Neuronal stem cell (in vitro differentiated cells): Measurements from ENCODE around the gene NRGN.
A peak's percentile ranks its signal among the peaks of the same experiment; 100 is the strongest.

Source experiments
- DNase-seq: peaks from one replicate; pipeline ENCODE4 v3.0.0-alpha.2; 2013; ENCODE audit warnings: low spot score
- H2AFZ ChIP-seq: one replicate; pipeline ENCODE4 v1.6.1; 2013; ENCODE audit warnings: mild to moderate bottlenecking, low read length, inconsistent platforms
- H2AK5ac ChIP-seq: 2 replicates; pipeline ENCODE4 v1.6.1; 2013; ENCODE audit warnings: low read depth, mild to moderate bottlenecking, inconsistent platforms, low read length, moderate library complexity, mixed read lengths
- H2BK120ac ChIP-seq: 2 replicates; pipeline ENCODE4 v1.6.1; 2013; ENCODE audit warnings: low read depth, mild to moderate bottlenecking, inconsistent platforms, low read length, moderate library complexity, mixed read lengths
- H2BK12ac ChIP-seq: one replicate; pipeline ENCODE4 v1.6.1; 2013; ENCODE audit warnings: low read length, inconsistent platforms
- H2BK15ac ChIP-seq: 2 replicates; pipeline ENCODE4 v1.6.1; 2013; ENCODE audit warnings: mild to moderate bottlenecking, low read length, inconsistent platforms, mixed read lengths
- H2BK5ac ChIP-seq: one replicate; pipeline ENCODE4 v1.6.1; 2013; ENCODE audit warnings: inconsistent platforms, mild to moderate bottlenecking, low read length, moderate library complexity
- H3K14ac ChIP-seq: one replicate; pipeline ENCODE4 v1.6.1; 2013; ENCODE audit warnings: low read length, inconsistent platforms
- H3K18ac ChIP-seq: 2 replicates; pipeline ENCODE4 v1.6.1; 2013; ENCODE audit warnings: low read length, inconsistent platforms
- H3K23ac ChIP-seq: 2 replicates; pipeline ENCODE4 v1.6.1; 2013; ENCODE audit warnings: low read depth, mild to moderate bottlenecking, mixed read lengths, low read length, inconsistent platforms; ENCODE audit not compliant: poor library complexity
- H3K27ac ChIP-seq: replicated peaks from 3 replicates; pipeline ENCODE4 v1.5.1; 2013; ENCODE audit warnings: low read length, inconsistent platforms
- H3K27me3 ChIP-seq, 3 experiments: 2 replicates each; pipeline ENCODE4 v1.6.1; 2013; ENCODE audit warnings: low read length in 3 of 3, mild to moderate bottlenecking in 2 of 3, inconsistent platforms in 1 of 3, low read depth in 1 of 3, mixed read lengths in 1 of 3, moderate library complexity in 1 of 3; ENCODE audit not compliant: control insufficient read depth in 3 of 3, insufficient read depth in 3 of 3
- H3K36me3 ChIP-seq, 2 donors: replicated peaks in 1 of 2; 2 replicates each; pipeline ENCODE4 v1.6.1; 2013; ENCODE audit warnings: low read length in 2 of 2; ENCODE audit not compliant: control insufficient read depth in 2 of 2, insufficient read depth in 2 of 2
- H3K4ac ChIP-seq: 2 replicates; pipeline ENCODE4 v1.6.1; 2013; ENCODE audit warnings: inconsistent platforms, mild to moderate bottlenecking, low read length, moderate library complexity
- H3K4me1 ChIP-seq, 2 donors: 1 replicate in 1 of 2; 2 replicates in 1 of 2; pipeline ENCODE4 v1.6.1; 2013; ENCODE audit warnings: low read length in 2 of 2, low read depth in 1 of 2; ENCODE audit not compliant: control insufficient read depth in 2 of 2, insufficient read depth in 1 of 2
- H3K4me2 ChIP-seq: one replicate; pipeline ENCODE4 v1.6.1; 2013; ENCODE audit warnings: mild to moderate bottlenecking, low read length, inconsistent platforms; ENCODE audit not compliant: insufficient read depth, poor library complexity, severe bottlenecking
- H3K4me3 ChIP-seq, 2 donors: 2 replicates each; pipeline ENCODE4 v1.5.1; 2013; ENCODE audit warnings: low read length in 2 of 2, mild to moderate bottlenecking in 2 of 2, inconsistent platforms in 1 of 2, moderate library complexity in 1 of 2
- H3K79me1 ChIP-seq: one replicate; pipeline ENCODE4 v1.6.1; 2013; ENCODE audit warnings: low read depth, mild to moderate bottlenecking, inconsistent platforms, low read length, moderate library complexity
- H3K9ac ChIP-seq: one replicate; pipeline ENCODE4 v1.6.1; 2013; ENCODE audit warnings: mild to moderate bottlenecking, low read depth, low read length, inconsistent platforms; ENCODE audit not compliant: poor library complexity
- H3K9me3 ChIP-seq, 2 donors: replicated peaks in 1 of 2; 2 replicates each; pipeline versions ENCODE3 to v1.6.1; 2013; ENCODE audit warnings: low read length in 2 of 2, mild to moderate bottlenecking in 2 of 2, inconsistent platforms in 1 of 2, low read depth in 1 of 2, mixed read lengths in 1 of 2, moderate library complexity in 1 of 2; ENCODE audit not compliant: control insufficient read depth in 2 of 2, insufficient read depth in 1 of 2
- H4K8ac ChIP-seq: one replicate; pipeline ENCODE4 v1.6.1; 2013; ENCODE audit warnings: low read depth, mild to moderate bottlenecking, inconsistent platforms, low read length, moderate library complexity
- H4K91ac ChIP-seq: one replicate; pipeline ENCODE4 v1.6.1; 2013; ENCODE audit warnings: low read length, low read depth, mild to moderate bottlenecking, inconsistent platforms; ENCODE audit not compliant: poor library complexity
- WGBS, 2 donors: extraction: QIAGEN DNeasy Blood & Tissue Kit; methylation state at CpG; one replicate each; pipeline ENCODE4 v1.1.7; 2013; ENCODE audit warnings: missing lambda C conversion rate in 2 of 2, mixed read lengths in 1 of 2; ENCODE audit not compliant: insufficient read length in 2 of 2, insufficient replicate concordance in 1 of 2; ENCODE audit errors: extremely low coverage in 2 of 2; 5-methylcytosine and 5-hydroxymethylcytosine counted together

The NRGN gene

GRCh38 chr11:124791626-124792341 is 52.0 kb downstream of the NRGN start:
- no peak overlapping the region for H3K4me3 ChIP-seq
- H3K4me1 ChIP-seq, result peaks cover 10% of the 10 kb centered on the region in 2 donors
- H3K18ac ChIP-seq, result no peak overlapping the region
- no peak overlapping the region for H2BK15ac ChIP-seq
- no peak overlapping the region for H3K4ac ChIP-seq
- H3K14ac ChIP-seq, result no peak overlapping the region
- no peak overlapping the region for H2BK12ac ChIP-seq
- peaks cover 0 to 23% of the 10 kb centered on the region in 2 donors for H3K36me3 ChIP-seq
- H3K23ac ChIP-seq, result no peak overlapping the region
- no peaks in the 10 kb centered on the region for H3K9me3 ChIP-seq
- H2AFZ ChIP-seq, result no peak overlapping the region
- no CpG with 5 or more reads among the region's 4 CpGs for WGBS, 2 donors
- peak overlapping the region; percentile 34 for H3K9ac ChIP-seq
- DNase-seq, result no peak
- H3K4me2 ChIP-seq, result no peak overlapping the region
- no peak overlapping the region for H2BK5ac ChIP-seq
- no peak overlapping the region for H4K8ac ChIP-seq
- H4K91ac ChIP-seq, result no peak overlapping the region
- H3K79me1 ChIP-seq, result peaks cover 2% of the 10 kb centered on the region
- no peak overlapping the region for H2BK120ac ChIP-seq
- H3K27ac ChIP-seq, result no peak overlapping the region
- no peak overlapping the region for H2AK5ac ChIP-seq
- H3K27me3 ChIP-seq, result no peaks in the 10 kb centered on the region

- Histone ChIP-seq H3K4me3 (no peak overlapping the region), H3K18ac (no peak overlapping the region), H2BK5ac (no peak overlapping the region), H3K9ac (no peak overlapping the region), H2AK5ac (no peak overlapping the region), H3K79me1 (peaks cover 2% of the 10 kb centered on the region), H3K4me2 (peak overlapping the region; percentile 4), H3K4me1 (peaks cover 10 to 18% of the 10 kb centered on the region in 2 donors), H2BK12ac (no peak overlapping the region), H4K91ac (no peak overlapping the region), H3K27me3 (no peaks in the 10 kb centered on the region), H3K23ac (no peak overlapping the region), H2AFZ (no peak overlapping the region), H3K36me3 (peaks cover 2 to 30% of the 10 kb centered on the region in 2 donors), H4K8ac (no peak overlapping the region), H3K27ac (no peak overlapping the region), H3K4ac (no peak overlapping the region), H2BK15ac (no peak overlapping the region), H3K9me3 (no peaks in the 10 kb centered on the region), H2BK120ac (no peak overlapping the region), H3K14ac (no peak overlapping the region)
- no CpG with 5 or more reads among the region's 2 CpGs for WGBS, 2 donors
- DNase-seq, result peak; percentile 45
These were observed 53.9 kb downstream of the NRGN start for GRCh38 chr11:124793466-124794278.

GRCh38 chr11:124796312-124796711 is 56.6 kb downstream of the NRGN start:
- no peak overlapping the region for H4K8ac ChIP-seq
- H3K27ac ChIP-seq, result no peak overlapping the region
- no peak overlapping the region for H4K91ac ChIP-seq
- no peak overlapping the region for H2BK15ac ChIP-seq
- no peak overlapping the region for H3K4me3 ChIP-seq
- no peak overlapping the region for H2BK12ac ChIP-seq
- no peak overlapping the region for H3K4me2 ChIP-seq
- no peak overlapping the region for H3K18ac ChIP-seq
- DNase-seq, result no peak
- peaks cover 2 to 27% of the 10 kb centered on the region in 2 donors for H3K36me3 ChIP-seq
- H2AK5ac ChIP-seq, result no peak overlapping the region
- no peak overlapping the region for H2AFZ ChIP-seq
- H3K9me3 ChIP-seq, result no peaks in the 10 kb centered on the region
- WGBS, 2 donors, result no CpG with 5 or more reads among the region's 3 CpGs
- no peak overlapping the region for H3K14ac ChIP-seq
- no peak overlapping the region for H3K23ac ChIP-seq
- H3K79me1 ChIP-seq, result peaks cover 7% of the 10 kb centered on the region
- no peak overlapping the region for H2BK5ac ChIP-seq
- H2BK120ac ChIP-seq, result no peak overlapping the region
- H3K4ac ChIP-seq, result no peak overlapping the region
- no peaks in the 10 kb centered on the region for H3K27me3 ChIP-seq
- no peak overlapping the region for H3K9ac ChIP-seq
- H3K4me1 ChIP-seq, result peaks cover 8 to 15% of the 10 kb centered on the region in 2 donors
